ENCODE results near the gene GADD45GIP1. TPM values are rescaled to one million over a fixed set of nuclear protein-coding genes. Genes with fewer than 3 reads are reported as not detected.

Gene GADD45GIP1
- polyA plus RNA-seq, 1 of the 3 experiments (the other 2 are of a cell fraction) = 91.8 TPM

GRCh38 chr19:12994701-12995595, 37.9 kb upstream of the GADD45GIP1 start, which contains the start of gene NFIX:
Gene NFIX, plus strand, starts transcription at chr19:12995475. Its CDS starts 363 bp downstream, at chr19:12995838.
- no peaks in the 10 kb centered on the region for H3K9me3 ChIP-seq
- H3K9me2 ChIP-seq = no peaks in the 10 kb centered on the region
- peak within 1 kb of the TSS; percentile 57 to 77 for H3K4me3 ChIP-seq (ENCODE audit: low read depth in 2 of 2, low read length in 1 of 2)
- no peak for TF ChIP-seq RFX5 (IDR thresholded peaks at IDR 0.05; ENCODE audit: low read length)
- peak; percentile 40; the same call in 1 of the 2 replicates for TF ChIP-seq SIN3A (IDR thresholded peaks at IDR 0.05; ENCODE audit: borderline replicate concordance, low read depth, low read length)
- 0 out of 2 replicates have a peak, but pooled peaks have one; percentile 36 for TF ChIP-seq MXI1 (IDR thresholded peaks at IDR 0.05; ENCODE audit: low read depth, low read length)
- H3K79me2 ChIP-seq (ENCODE audit: insufficient read depth) = peaks cover 20% of the 10 kb centered on the region
- CTCF ChIA-PET = interaction anchor here (1.3 to 3.6 kb wide), 6 partner anchors 10 to 35 kb away, joined by 3 to 14 read pairs (median 4); no protein-coding TSS in a partner anchor
- no peaks in the 10 kb centered on the region for H3K36me3 ChIP-seq (replicated peaks in 1 of 2; ENCODE audit: control insufficient read depth in 1 of 2, insufficient read depth in 2 of 2, low read length in 1 of 2)
- 58% methylated on average over 22 of the region's 84 CpGs for WGBS (ENCODE audit: low lambda C conversion rate)
- POLR2A ChIA-PET = no interaction called here
- H3K27me3 ChIP-seq (ENCODE audit: insufficient read depth) = no peaks in the 10 kb centered on the region
- peak within 1 kb of the TSS; percentile 61 for H3K9ac ChIP-seq
- H3K27ac ChIP-seq (ENCODE audit: low read depth in 2 of 2, low read length in 1 of 2) = no peak within 1 kb of the TSS; a peak in 1 of 4 replicates
- no peaks in the 10 kb centered on the region; the same call in 1 of the 2 replicates for H4K20me1 ChIP-seq (ENCODE audit: insufficient read depth)
- H3K4me2 ChIP-seq = peak within 1 kb of the TSS; percentile 92
- DNase-seq = peak; percentile 86
- H2AFZ ChIP-seq (ENCODE audit: low read depth) = peak within 1 kb of the TSS; percentile 83
- H3K4me1 ChIP-seq (ENCODE audit: control insufficient read depth in 1 of 2, insufficient read depth in 2 of 2, low read depth in 1 of 2, low read length in 1 of 2) = peaks cover 0 to 17% of the 10 kb centered on the region in 2 experiments; a peak in 1 of 4 replicates
- peaks cover 6% of the 10 kb centered on the region for H3F3A ChIP-seq (replicated peaks; ENCODE audit: insufficient read depth)

- no peak overlapping the region for H3K4me2 ChIP-seq
- peaks cover 6% of the 10 kb centered on the region for H3F3A ChIP-seq (replicated peaks; ENCODE audit: insufficient read depth)
- H2AFZ ChIP-seq (ENCODE audit: low read depth) = no peak overlapping the region
- H3K4me3 ChIP-seq (ENCODE audit: low read depth in 2 of 2, low read length in 1 of 2) = no peak overlapping the region
- H3K27me3 ChIP-seq (ENCODE audit: insufficient read depth) = no peaks in the 10 kb centered on the region
- POLR2A ChIA-PET = interaction anchor here (0.5 to 1.3 kb wide), 3 partner anchors 60 to 201 kb away, joined by 3 read pairs; no protein-coding TSS in a partner anchor
- peaks cover 0 to 17% of the 10 kb centered on the region in 2 experiments; a peak in 1 of 4 replicates for H3K4me1 ChIP-seq (ENCODE audit: control insufficient read depth in 1 of 2, insufficient read depth in 2 of 2, low read depth in 1 of 2, low read length in 1 of 2)
- no peaks in the 10 kb centered on the region for H3K9me2 ChIP-seq
- no peak overlapping the region for H3K27ac ChIP-seq (ENCODE audit: low read depth in 2 of 2, low read length in 1 of 2)
- CTCF ChIA-PET = interaction anchor here (1.3 to 3.6 kb wide), 8 partner anchors 8 to 100 kb away, joined by 3 to 14 read pairs (median 6); no protein-coding TSS in a partner anchor
- H3K9me3 ChIP-seq = no peaks in the 10 kb centered on the region
- DNase-seq = no peak
- TF ChIP-seq USF1 (IDR thresholded peaks at IDR 0.05; ENCODE audit: borderline replicate concordance, low read depth) (no peak), YY1 (IDR thresholded peaks at IDR 0.05; ENCODE audit: low read depth) (no peak), FOSL2 (IDR thresholded peaks at IDR 0.05; ENCODE audit: borderline replicate concordance, low read depth) (no peak), GABPA (IDR thresholded peaks at IDR 0.05; ENCODE audit: low read depth) (no peak), EZH2phosphoT487 (IDR thresholded peaks at IDR 0.05; ENCODE audit: borderline replicate concordance, low read depth) (no peak), RFX5 (IDR thresholded peaks at IDR 0.05; ENCODE audit: low read length) (no peak), NRF1 (IDR thresholded peaks at IDR 0.05; ENCODE audit: low read depth, low read length) (no peak)
- TF ChIP-seq, protein P1, sequence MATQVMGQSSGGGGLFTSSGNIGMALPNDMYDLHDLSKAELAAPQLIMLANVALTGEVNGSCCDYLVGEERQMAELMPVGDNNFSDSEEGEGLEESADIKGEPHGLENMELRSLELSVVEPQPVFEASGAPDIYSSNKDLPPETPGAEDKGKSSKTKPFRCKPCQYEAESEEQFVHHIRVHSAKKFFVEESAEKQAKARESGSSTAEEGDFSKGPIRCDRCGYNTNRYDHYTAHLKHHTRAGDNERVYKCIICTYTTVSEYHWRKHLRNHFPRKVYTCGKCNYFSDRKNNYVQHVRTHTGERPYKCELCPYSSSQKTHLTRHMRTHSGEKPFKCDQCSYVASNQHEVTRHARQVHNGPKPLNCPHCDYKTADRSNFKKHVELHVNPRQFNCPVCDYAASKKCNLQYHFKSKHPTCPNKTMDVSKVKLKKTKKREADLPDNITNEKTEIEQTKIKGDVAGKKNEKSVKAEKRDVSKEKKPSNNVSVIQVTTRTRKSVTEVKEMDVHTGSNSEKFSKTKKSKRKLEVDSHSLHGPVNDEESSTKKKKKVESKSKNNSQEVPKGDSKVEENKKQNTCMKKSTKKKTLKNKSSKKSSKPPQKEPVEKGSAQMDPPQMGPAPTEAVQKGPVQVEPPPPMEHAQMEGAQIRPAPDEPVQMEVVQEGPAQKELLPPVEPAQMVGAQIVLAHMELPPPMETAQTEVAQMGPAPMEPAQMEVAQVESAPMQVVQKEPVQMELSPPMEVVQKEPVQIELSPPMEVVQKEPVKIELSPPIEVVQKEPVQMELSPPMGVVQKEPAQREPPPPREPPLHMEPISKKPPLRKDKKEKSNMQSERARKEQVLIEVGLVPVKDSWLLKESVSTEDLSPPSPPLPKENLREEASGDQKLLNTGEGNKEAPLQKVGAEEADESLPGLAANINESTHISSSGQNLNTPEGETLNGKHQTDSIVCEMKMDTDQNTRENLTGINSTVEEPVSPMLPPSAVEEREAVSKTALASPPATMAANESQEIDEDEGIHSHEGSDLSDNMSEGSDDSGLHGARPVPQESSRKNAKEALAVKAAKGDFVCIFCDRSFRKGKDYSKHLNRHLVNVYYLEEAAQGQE (IDR thresholded peaks at IDR 0.05; ENCODE audit: low read depth, low read length) = no peak
- H3K79me2 ChIP-seq (ENCODE audit: insufficient read depth) = peaks cover 15% of the 10 kb centered on the region
- H3K36me3 ChIP-seq (replicated peaks in 1 of 2; ENCODE audit: control insufficient read depth in 1 of 2, insufficient read depth in 2 of 2, low read length in 1 of 2) = no peaks in the 10 kb centered on the region
- no peak overlapping the region for H3K9ac ChIP-seq
- WGBS (ENCODE audit: low lambda C conversion rate) = 86% methylated on average over 6 of the region's 7 CpGs
- no peaks in the 10 kb centered on the region for H4K20me1 ChIP-seq (ENCODE audit: insufficient read depth)
Observed at GRCh38 chr19:12993562-12993961, 36.5 kb upstream of the GADD45GIP1 start.
